DMS79 treated with DMSO at 0.1 percent for 48 hours (cell line): ENCODE results near the gene SPEM1.
"Not testable (repeated sequence)": the region's sequence is repeated elsewhere in the genome, so short reads cannot be mapped to it uniquely, and the experiment has no call there.

Experiments used
- DNase-seq: peaks from one replicate; lab custom pipeline; 2025; lab: John Stamatoyannopoulos, UW

Gene SPEM1

GRCh38 chr17:7470457-7470973 lies 50.4 kb downstream of the SPEM1 start:
- not testable (repeated sequence) for DNase-seq
